ENCODE results near the gene GDF7.
"Not testable (repeated sequence)": the region's sequence is repeated elsewhere in the genome, so short reads cannot be mapped to it uniquely, and the experiment has no call there.

GDF7 gene

GRCh38 chr2:20706786-20707185, 39.8 kb downstream of the GDF7 start:
- DNase-seq, result no peak

- DNase-seq, result no peak
Measured at GRCh38 chr2:20707601-20708000, 40.7 kb downstream of the GDF7 start.

- not testable (repeated sequence) for DNase-seq
Measured at GRCh38 chr2:20711641-20712040, 44.7 kb downstream of the GDF7 start.

- not testable (repeated sequence) for DNase-seq
Measured at GRCh38 chr2:20713585-20713984, 46.6 kb downstream of the GDF7 start.

DNA sequence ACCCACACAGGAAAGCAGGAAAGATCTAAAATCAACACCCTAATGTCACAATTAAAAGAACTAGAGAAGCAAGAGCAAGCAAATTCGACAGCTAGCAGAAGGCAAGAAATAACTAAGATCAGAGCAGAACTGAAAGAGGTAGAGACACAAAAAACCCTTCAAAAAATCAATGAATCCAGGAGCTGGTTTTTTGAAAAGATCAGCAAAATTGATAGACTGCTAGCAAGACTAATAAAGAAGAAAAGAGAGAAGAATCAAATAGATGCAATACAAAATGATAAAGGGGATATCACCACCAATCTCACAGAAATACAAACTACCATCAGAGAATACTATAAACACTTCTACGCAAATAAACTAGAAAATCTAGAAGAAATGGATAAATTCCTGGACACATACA, 47.5 kb downstream of the GDF7 start:
- not testable (repeated sequence) for DNase-seq

DNA sequence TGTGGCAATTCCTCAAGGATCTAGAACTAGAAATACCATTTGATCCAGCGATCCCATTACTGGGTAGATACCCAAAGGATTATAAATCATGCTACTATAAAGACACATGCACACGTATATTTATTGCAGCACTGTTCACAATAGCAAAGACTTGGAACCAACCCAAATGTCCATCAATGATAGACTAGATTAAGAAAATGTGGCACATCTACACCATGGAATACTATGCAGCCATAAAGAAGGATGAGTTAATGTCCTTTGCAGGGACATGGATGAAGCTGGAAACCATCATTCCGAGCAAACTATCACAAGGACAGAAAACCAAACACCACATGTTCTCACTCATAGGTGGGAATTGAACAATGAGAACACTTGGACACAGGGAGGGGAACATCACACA, 49.2 kb downstream of the GDF7 start:
- DNase-seq, result not testable (repeated sequence)

DNA sequence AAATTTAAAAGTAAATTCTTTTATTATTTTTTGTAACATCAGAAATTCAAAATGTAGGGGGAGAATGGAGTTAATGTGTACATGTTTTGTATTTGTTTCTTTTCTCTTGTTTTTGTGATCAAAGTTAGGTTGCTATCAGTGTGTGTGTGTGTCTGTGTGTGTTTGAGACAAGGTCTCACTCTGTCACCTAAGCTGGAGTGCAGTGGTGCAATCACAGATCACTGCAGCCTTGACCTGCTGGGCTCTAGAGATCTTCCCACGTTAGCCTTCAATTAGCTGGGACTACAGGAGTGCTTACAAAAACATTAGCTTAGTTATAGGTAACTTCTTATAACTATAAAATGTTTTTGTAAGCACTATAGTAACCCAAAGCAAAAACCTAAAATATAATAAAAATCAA, 50.7 kb downstream of the GDF7 start:
- DNase-seq, result no peak

- DNase-seq, result no peak
Measured at GRCh38 chr2:20722592-20723240, 55.8 kb downstream of the GDF7 start.

- DNase-seq, result no peak
Measured at GRCh38 chr2:20723543-20723942, 56.6 kb downstream of the GDF7 start.

- DNase-seq, result no peak
Measured at GRCh38 chr2:20724500-20725053, 57.6 kb downstream of the GDF7 start.

DNA sequence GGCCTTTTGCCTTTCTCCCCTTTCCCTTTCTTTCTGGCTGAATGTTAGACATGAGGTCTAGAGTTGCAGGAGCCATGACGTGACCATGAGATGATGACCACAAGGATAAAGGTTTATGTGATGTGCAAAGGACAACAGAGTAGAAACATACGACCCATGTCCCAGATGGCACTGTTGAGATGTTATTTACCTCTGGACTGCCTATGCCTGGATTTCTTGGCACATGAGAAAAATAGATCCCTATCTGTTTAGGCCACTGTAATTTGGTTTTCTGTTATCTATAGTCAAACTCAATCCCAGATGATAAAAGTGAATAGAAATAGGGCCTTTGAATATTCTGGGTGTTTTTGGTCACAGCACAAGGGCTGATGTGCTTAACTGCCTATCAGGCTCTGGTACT, 58.8 kb downstream of the GDF7 start:
- DNase-seq, result no peak

DNA sequence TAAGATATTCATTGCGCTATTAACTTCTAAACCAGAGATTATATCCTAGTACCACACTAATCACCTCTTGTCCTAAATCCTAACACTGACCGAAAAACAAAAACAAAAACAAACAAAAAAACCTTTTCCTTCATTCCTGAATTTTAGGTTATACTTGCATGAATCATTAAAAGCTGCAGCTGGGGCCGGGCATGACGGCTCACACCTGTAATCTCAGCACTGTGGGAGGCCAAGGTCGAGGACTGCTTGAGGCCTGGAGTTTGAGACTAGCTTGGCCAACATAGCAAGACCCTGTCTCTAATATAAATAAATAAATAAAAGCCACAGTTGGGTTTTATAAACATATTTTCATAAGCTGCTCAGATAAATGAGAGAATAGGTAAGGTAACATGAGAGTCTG, 60.0 kb downstream of the GDF7 start:
- DNase-seq, result no peak

GRCh38 chr2:20728114-20728758, 61.3 kb downstream of the GDF7 start:
- DNase-seq, result no peak
